ENCODE results near the gene SLC44A1. TPM values are rescaled to one million over a fixed set of nuclear protein-coding genes. Genes with fewer than 3 reads are reported as not detected.

SLC44A1 gene
- total RNA-seq, 2 experiments from 2014 or later: 26.6 to 71.6 TPM

DNA sequence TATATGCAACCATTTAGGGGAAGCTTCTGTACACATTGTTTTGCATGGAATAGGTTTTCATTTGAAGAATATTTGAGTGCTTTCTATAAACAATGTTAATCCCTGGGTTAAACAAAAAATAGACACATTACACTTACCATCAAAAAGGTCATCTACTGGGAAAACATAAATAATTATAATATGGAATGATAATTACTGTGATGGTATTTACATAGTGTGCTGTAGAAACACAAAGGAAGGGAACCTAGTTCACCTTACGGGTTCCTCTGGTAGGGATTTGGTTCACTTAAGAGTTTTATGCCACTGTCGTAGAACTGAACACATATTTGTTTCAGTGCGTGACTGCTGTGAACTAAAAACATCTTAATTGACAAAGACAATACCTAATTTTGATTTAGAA lies 44.9 kb downstream of the SLC44A1 start:
- peaks cover 28% of the 10 kb centered on the region; the same call in 1 of the 2 replicates for H3K79me2 ChIP-seq (ENCODE audit: insufficient read depth, low read depth, low read length)
- intact Hi-C loops (cut with micrococcal nuclease; ENCODE audit: unreplicated experiment): no loop called here
- no peak for DNase-seq (ENCODE audit: low spot score)

DNA sequence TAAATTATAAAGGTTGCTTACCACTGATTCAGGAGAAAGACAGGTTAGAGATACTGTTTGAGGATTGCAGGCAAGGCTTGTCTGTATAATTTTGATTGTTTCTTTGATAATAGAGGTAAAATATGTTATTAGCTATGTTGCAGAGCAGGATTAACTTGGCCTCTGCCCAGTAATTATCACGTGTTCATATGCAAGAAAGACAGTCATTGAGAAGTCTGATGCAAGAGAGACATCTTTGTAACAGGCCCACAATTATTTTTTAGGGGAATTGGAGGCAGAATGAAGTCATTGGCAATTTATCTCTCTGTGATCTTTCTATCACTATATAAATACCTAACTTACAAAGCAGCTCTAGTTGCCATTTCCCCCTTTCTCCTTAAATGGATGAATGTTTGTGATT lies 46.0 kb downstream of the SLC44A1 start:
- no peak overlapping the region for H3K4me3 ChIP-seq (ENCODE audit: low read depth, low read length, poor library complexity, severe bottlenecking)
- no peaks in the 10 kb centered on the region for H3K36me3 ChIP-seq (ENCODE audit: insufficient read depth, low read length)
- intact Hi-C loops (cut with micrococcal nuclease; ENCODE audit: unreplicated experiment): no loop called here
- no peak overlapping the region for H3K27ac ChIP-seq (ENCODE audit: low read depth, low read length, poor library complexity, severe bottlenecking)
- H3K9me2 ChIP-seq (ENCODE audit: insufficient read depth, low read length): no peaks in the 10 kb centered on the region
- TF ChIP-seq, protein P1, sequence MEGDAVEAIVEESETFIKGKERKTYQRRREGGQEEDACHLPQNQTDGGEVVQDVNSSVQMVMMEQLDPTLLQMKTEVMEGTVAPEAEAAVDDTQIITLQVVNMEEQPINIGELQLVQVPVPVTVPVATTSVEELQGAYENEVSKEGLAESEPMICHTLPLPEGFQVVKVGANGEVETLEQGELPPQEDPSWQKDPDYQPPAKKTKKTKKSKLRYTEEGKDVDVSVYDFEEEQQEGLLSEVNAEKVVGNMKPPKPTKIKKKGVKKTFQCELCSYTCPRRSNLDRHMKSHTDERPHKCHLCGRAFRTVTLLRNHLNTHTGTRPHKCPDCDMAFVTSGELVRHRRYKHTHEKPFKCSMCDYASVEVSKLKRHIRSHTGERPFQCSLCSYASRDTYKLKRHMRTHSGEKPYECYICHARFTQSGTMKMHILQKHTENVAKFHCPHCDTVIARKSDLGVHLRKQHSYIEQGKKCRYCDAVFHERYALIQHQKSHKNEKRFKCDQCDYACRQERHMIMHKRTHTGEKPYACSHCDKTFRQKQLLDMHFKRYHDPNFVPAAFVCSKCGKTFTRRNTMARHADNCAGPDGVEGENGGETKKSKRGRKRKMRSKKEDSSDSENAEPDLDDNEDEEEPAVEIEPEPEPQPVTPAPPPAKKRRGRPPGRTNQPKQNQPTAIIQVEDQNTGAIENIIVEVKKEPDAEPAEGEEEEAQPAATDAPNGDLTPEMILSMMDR (conservative IDR thresholded peaks at IDR 0.05; ENCODE audit: low read length): no peak
- no peak for TF ChIP-seq EZH2phosphoT487 (IDR thresholded peaks at IDR 0.05; ENCODE audit: borderline replicate concordance, low read depth, low read length)
- ChIA-PET CTCF (ENCODE audit: unreplicated experiment) (no interaction called here), POLR2A (interaction anchor here (1.2 kb wide), 2 partner anchors 9 to 15 kb away, joined by 3 to 5 read pairs; no protein-coding TSS in a partner anchor)
- peaks cover 13% of the 10 kb centered on the region; the same call in 1 of the 2 replicates for H4K20me1 ChIP-seq (ENCODE audit: insufficient read depth, low read length)
- no peak overlapping the region for H3K4me2 ChIP-seq (ENCODE audit: low read length)
- H3K9me3 ChIP-seq (ENCODE audit: low read length): no peaks in the 10 kb centered on the region
- H2AFZ ChIP-seq (ENCODE audit: low read length): no peak overlapping the region
- BruUV-seq (replicated peaks): no TSS peak
- H3K79me2 ChIP-seq (ENCODE audit: insufficient read depth, low read depth, low read length): peaks cover 32% of the 10 kb centered on the region; the same call in 1 of the 2 replicates
- H3K4me1 ChIP-seq (ENCODE audit: insufficient read depth, low read length, poor library complexity, severe bottlenecking): no peaks in the 10 kb centered on the region
- DNase-seq (ENCODE audit: low spot score): no peak

More for the DNA sequence above, 44.9 kb downstream of the SLC44A1 start:
- H3K27ac ChIP-seq (ENCODE audit: low read depth, low read length, poor library complexity, severe bottlenecking): no peak overlapping the region
- no peak overlapping the region for H3K4me2 ChIP-seq (ENCODE audit: low read length)
- peaks cover 4% of the 10 kb centered on the region for H3K4me1 ChIP-seq (ENCODE audit: insufficient read depth, low read length, poor library complexity, severe bottlenecking)
- POLR2A ChIA-PET: interaction anchor here (0.6 kb wide), 1 partner anchor 40 kb away, joined by 3 read pairs; no protein-coding TSS in a partner anchor
- H3K36me3 ChIP-seq (ENCODE audit: insufficient read depth, low read length): no peaks in the 10 kb centered on the region
- CTCF ChIA-PET (ENCODE audit: unreplicated experiment): no interaction called here
- no peaks in the 10 kb centered on the region for H3K9me2 ChIP-seq (ENCODE audit: insufficient read depth, low read length)
- peaks cover 13% of the 10 kb centered on the region; the same call in 1 of the 2 replicates for H4K20me1 ChIP-seq (ENCODE audit: insufficient read depth, low read length)
- no peak for TF ChIP-seq EZH2phosphoT487 (IDR thresholded peaks at IDR 0.05; ENCODE audit: borderline replicate concordance, low read depth, low read length)
- no peak overlapping the region for H2AFZ ChIP-seq (ENCODE audit: low read length)
- H3K9me3 ChIP-seq (ENCODE audit: low read length): no peaks in the 10 kb centered on the region
- no peak overlapping the region for H3K4me3 ChIP-seq (ENCODE audit: low read depth, low read length, poor library complexity, severe bottlenecking)
- no TSS peak for BruUV-seq (replicated peaks)

DNA sequence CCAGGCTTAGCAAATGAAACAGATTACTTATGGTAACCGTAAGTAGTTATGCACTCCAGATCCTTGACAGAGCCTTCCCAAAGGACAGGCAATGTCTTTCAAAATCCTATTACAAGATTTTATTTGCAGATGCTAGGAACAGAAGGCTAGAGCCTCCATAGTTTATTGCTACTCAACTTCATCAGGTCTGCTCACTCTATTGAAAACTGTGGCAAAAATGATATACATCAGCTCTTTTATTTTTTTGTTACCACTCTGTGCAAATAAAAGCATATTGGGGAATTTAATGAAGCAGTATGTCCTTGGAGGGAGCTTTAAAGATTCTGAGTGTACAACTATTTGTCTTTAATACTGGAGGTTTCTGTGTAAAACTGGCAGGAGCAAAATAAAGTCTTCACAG lies 46.5 kb downstream of the SLC44A1 start:
- POLR2A ChIA-PET: interaction anchor here (1.2 kb wide), 2 partner anchors 9 to 15 kb away, joined by 3 to 5 read pairs; no protein-coding TSS in a partner anchor
- intact Hi-C loops (cut with micrococcal nuclease; ENCODE audit: unreplicated experiment): no loop called here
- peaks cover 34% of the 10 kb centered on the region; the same call in 1 of the 2 replicates for H3K79me2 ChIP-seq (ENCODE audit: insufficient read depth, low read depth, low read length)

More for the DNA sequence above, 46.5 kb downstream of the SLC44A1 start:
- Histone ChIP-seq H3K9me3 (ENCODE audit: low read length) (no peaks in the 10 kb centered on the region), H4K20me1 (ENCODE audit: insufficient read depth, low read length) (peaks cover 13% of the 10 kb centered on the region; the same call in 1 of the 2 replicates), H3K27ac (ENCODE audit: low read depth, low read length, poor library complexity, severe bottlenecking) (no peak overlapping the region), H3K36me3 (ENCODE audit: insufficient read depth, low read length) (no peaks in the 10 kb centered on the region), H3K4me2 (ENCODE audit: low read length) (no peak overlapping the region), H3K4me1 (ENCODE audit: insufficient read depth, low read length, poor library complexity, severe bottlenecking) (no peaks in the 10 kb centered on the region), H3K9me2 (ENCODE audit: insufficient read depth, low read length) (no peaks in the 10 kb centered on the region), H3K4me3 (ENCODE audit: low read depth, low read length, poor library complexity, severe bottlenecking) (no peak overlapping the region), H2AFZ (ENCODE audit: low read length) (no peak overlapping the region)
- CTCF ChIA-PET (ENCODE audit: unreplicated experiment): no interaction called here
- TF ChIP-seq, protein P1 (conservative IDR thresholded peaks at IDR 0.05; ENCODE audit: low read length): no peak
- TF ChIP-seq EZH2phosphoT487 (IDR thresholded peaks at IDR 0.05; ENCODE audit: borderline replicate concordance, low read depth, low read length): no peak
- no TSS peak for BruUV-seq (replicated peaks)
- no peak for DNase-seq (ENCODE audit: low spot score)

All from OCI-LY7 (cell line).